Astrocyte of the spinal cord (primary cell): ENCODE results near the gene MAP3K2.

Experiments used
- DNase-seq: peaks from one replicate; pipeline ENCODE4 v3.0.0; 2011; ENCODE audit warnings: low read depth, low spot score
- H3K4me3 ChIP-seq: 2 replicates; pipeline ENCODE4 v1.5.1; 2011; ENCODE audit warnings: low read depth, mild to moderate bottlenecking, low read length, moderate library complexity
- in situ Hi-C: cut with HindIII; loops from 2 replicates; pipeline ENCODE4 v1.10.0; 2017; ENCODE audit warnings: low sequenced_read_pairs
- TF ChIP-seq, protein P1 (sequence below): IDR thresholded peaks from 2 replicates; pipeline ENCODE4 v1.5.1; 2012; ENCODE audit warnings: low read depth, mild to moderate bottlenecking, low read length, inconsistent platforms

The MAP3K2 gene

DNA sequence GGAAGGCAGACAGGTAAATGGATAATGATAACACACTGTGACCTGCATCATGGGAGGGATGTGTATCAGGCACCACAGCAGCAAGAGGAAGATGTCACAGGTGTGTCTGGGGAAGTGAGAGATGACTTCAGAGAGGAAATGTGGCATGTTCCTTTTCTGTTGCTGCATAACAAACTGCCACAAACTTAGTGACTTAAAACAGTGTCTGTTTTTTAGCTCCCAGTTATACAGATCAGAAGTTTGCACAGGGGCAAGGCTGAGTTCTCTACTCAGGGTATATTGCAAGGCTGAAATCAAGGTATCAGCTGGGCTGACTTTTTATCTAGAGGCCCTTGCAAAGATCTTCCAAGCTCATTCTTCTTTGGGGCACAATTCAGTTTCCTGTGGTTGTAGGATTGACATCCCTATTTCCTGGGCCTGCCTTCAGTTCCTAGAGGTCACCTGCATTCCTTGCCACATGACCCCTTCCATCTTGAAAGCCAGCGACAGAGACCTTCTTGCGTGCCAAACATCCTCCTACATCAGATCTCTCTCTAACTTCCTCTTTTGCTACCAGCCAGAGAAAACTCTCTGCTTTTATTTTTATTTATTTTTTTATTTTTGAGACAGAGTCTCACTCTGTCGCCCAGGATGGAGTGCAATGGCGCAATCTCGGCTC, 2.1 kb upstream of the MAP3K2 start:
- H3K4me3 ChIP-seq: no peak overlapping the region
- in situ Hi-C loops: no loop called here
- DNase-seq: no peak
- TF ChIP-seq, protein P1, sequence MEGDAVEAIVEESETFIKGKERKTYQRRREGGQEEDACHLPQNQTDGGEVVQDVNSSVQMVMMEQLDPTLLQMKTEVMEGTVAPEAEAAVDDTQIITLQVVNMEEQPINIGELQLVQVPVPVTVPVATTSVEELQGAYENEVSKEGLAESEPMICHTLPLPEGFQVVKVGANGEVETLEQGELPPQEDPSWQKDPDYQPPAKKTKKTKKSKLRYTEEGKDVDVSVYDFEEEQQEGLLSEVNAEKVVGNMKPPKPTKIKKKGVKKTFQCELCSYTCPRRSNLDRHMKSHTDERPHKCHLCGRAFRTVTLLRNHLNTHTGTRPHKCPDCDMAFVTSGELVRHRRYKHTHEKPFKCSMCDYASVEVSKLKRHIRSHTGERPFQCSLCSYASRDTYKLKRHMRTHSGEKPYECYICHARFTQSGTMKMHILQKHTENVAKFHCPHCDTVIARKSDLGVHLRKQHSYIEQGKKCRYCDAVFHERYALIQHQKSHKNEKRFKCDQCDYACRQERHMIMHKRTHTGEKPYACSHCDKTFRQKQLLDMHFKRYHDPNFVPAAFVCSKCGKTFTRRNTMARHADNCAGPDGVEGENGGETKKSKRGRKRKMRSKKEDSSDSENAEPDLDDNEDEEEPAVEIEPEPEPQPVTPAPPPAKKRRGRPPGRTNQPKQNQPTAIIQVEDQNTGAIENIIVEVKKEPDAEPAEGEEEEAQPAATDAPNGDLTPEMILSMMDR: no peak

DNA sequence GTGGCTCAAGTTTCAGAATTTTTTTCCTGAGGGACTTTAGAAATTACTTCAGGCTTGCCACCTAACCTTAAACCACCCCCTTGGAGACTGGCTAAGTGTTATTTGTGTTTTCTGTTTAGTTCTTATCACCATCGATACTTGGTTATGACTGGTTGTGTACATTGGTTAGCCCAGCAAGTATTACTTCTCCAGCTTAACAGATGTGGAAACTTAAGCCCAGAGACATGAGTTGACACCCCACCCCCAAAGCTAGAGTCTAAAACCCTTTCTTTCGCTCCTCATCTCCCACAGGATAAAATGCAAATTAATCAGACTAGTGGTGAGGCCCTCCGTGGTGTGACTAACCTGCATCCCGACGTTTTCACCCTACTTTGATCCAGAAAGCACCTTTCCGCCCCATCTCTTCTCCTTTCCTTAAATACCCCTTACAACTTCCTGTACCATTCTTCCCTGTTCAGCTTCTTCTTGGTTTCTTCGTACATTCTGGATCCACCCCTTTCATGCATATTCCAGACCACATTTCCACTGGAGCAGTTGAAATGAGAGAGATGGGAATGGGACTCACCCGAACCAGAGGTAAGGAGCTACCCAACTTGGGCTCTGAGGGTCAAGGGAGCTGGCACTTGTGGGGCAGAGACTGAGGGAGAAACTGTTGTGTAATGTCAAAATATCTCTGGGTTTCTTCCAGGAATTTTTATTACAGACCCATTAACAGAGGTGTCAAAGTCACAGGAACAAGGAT, 819 bp upstream of the MAP3K2 start:
- TF ChIP-seq, protein P1: no peak
- no peak for DNase-seq
- H3K4me3 ChIP-seq: peak overlapping the region; percentile 53
- in situ Hi-C loops: no loop called here

DNA sequence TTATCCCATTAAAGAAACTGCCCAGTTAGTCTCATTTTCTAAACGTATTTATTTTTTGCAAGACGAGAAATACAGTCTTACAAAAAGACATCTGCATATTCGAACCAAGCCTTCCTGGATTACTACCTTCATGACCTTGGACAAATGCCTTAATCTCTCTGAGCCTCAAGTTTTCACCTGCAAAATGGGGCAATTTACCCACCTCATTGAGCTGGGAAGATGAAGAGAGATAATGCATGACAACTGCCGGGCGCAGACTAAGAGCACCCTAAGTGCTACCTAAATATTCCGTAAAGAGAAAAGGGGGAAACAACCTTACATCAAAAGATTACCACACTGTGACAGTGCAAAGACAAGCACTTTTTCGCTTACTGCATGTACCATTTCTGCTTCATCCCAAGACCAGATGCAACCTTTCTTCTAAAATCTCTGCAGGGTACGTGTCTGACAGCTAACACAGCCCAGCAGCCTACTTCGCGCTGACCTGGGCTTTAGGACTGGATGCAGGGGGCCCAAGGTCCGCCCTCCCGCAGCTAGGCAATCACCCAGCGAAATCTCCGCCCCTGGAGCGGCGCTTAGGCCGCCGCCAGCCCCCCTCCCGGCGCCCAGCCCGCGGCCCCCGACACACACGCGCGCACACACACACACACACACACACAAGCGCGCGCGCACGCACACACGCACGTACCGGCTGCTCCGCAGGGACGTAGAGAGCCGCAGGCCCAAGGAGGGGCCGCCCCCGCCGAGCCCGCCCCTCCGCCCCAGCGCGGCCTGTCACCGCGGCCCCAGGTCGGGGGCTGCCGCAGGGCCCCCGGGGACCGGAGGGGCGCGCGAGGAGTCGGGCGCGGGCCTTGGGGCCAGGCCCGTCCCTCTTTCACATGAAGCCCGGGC, 766 bp downstream of the MAP3K2 start:
- peak overlapping the region; percentile 80 for H3K4me3 ChIP-seq
- DNase-seq: peak; percentile 90
- TF ChIP-seq, protein P1: no peak
- in situ Hi-C loops: no loop called here

DNA sequence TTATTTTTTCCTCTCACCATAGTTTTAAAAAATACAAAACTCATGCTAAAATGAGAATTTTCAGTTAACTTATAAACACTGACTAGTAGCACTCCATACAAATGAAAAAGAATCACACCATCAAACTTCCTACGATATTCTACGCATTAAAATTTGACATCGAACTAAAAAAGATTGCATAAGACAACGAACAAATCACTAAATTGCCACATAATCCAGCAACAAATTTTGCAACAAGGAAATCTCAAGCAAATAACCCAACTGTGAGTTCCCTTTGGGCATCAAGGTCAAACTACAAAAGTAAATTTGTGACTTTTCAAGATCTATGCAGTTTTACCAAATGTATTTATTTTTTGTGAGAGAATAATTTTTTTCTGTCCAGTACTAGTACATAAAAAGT, 1.5 kb downstream of the MAP3K2 start:
- peak overlapping the region; percentile 80 for H3K4me3 ChIP-seq
- TF ChIP-seq, protein P1: no peak
- in situ Hi-C loops: no loop called here
- no peak for DNase-seq

DNA sequence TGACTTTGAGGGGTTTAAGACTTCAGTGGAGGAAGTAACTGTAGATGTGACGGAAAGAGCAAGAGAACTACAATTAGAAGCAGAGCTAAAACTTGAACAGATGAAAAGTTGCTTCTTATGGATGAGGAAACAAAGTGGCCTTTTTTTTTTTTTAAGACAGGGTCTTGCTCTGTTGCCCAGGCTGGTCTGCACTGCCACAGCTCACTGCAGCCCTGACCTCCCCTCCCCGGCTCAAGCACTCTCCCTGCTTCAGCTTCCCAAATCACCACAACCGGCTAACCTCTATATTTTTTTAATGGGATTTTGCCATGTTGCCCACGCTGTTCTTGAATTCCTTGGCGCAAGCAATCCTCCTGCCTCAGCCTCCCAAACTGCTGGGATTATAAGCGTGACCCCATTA, 3.2 kb downstream of the MAP3K2 start:
- TF ChIP-seq, protein P1: no peak
- in situ Hi-C loops: no loop called here
- DNase-seq: no peak
- H3K4me3 ChIP-seq: no peak overlapping the region

DNA sequence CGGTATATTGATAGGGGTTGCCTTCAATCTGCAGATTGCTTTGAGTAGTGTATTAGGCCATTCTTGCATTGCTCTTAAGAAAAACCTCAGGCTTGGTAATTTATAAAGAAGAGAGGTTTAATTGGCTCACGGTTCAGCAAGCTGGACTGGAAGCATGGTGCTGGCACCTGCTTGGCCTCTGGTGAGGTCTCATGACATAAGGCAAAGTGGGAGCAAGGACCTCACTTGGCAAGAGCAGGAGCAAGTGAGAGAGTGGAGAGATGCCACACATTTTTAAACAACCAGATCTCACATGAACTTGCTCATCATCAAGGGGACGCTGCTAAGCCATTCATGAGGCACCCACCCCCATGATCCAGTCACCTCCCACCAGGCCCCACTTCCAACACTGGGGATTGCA, 4.9 kb downstream of the MAP3K2 start:
- in situ Hi-C loops: no loop called here
- H3K4me3 ChIP-seq: no peak overlapping the region
- no peak for DNase-seq
- TF ChIP-seq, protein P1: no peak
